HG02798 (cell line): Measurements from ENCODE around the gene SYN1.
"Not testable (repeated sequence)": the region's sequence is repeated elsewhere in the genome, so short reads cannot be mapped to it uniquely, and the experiment has no call there.

Experiments used
- ATAC-seq: cut with Tn5 transposase; IDR thresholded peaks from one replicate; pipeline ENCODE4 v1.9.1; 2021; ENCODE audit warnings: mild to moderate bottlenecking; ENCODE audit not compliant: unreplicated experiment, poor library complexity

Gene SYN1

GRCh38 chrX:47603125-47603524 lies 16.5 kb downstream of the SYN1 start:
- not testable (repeated sequence) for ATAC-seq

GRCh38 chrX:47597222-47597621 lies 22.4 kb downstream of the SYN1 start:
- ATAC-seq: no peak

GRCh38 chrX:47596256-47596655 lies 23.4 kb downstream of the SYN1 start:
- ATAC-seq: no peak

- ATAC-seq: no peak
These were observed 23.9 kb downstream of the SYN1 start for GRCh38 chrX:47595716-47596251.

GRCh38 chrX:47593522-47593921 lies 26.1 kb downstream of the SYN1 start:
- ATAC-seq: no peak

GRCh38 chrX:47590984-47591383 lies 28.7 kb downstream of the SYN1 start:
- no peak for ATAC-seq

- ATAC-seq: no peak
These were observed 31.5 kb downstream of the SYN1 start for GRCh38 chrX:47587906-47588735.

- no peak for ATAC-seq
These were observed 32.4 kb downstream of the SYN1 start for GRCh38 chrX:47587091-47587891.

- ATAC-seq: no peak
These were observed 33.4 kb downstream of the SYN1 start for GRCh38 chrX:47586043-47586787.

GRCh38 chrX:47585273-47585672 lies 34.4 kb downstream of the SYN1 start:
- ATAC-seq: no peak

- ATAC-seq: no peak
These were observed 34.9 kb downstream of the SYN1 start for GRCh38 chrX:47584714-47585113.

- no peak for ATAC-seq
These were observed 36.3 kb downstream of the SYN1 start for GRCh38 chrX:47583240-47583861.

- peak; percentile 90 for ATAC-seq
These were observed 37.7 kb downstream of the SYN1 start, which contains the start of gene TIMP1 for GRCh38 chrX:47581731-47582647. Gene TIMP1, plus strand, starts transcription at chrX:47582436. Its CDS starts 980 bp downstream, at chrX:47583416.

- no peak for ATAC-seq
These were observed 40.1 kb downstream of the SYN1 start for GRCh38 chrX:47579537-47579936.

- no peak for ATAC-seq
These were observed 41.0 kb downstream of the SYN1 start for GRCh38 chrX:47578692-47579091.

GRCh38 chrX:47577901-47578300 lies 41.8 kb downstream of the SYN1 start:
- ATAC-seq: no peak

GRCh38 chrX:47577424-47577823 lies 42.2 kb downstream of the SYN1 start:
- no peak for ATAC-seq

GRCh38 chrX:47576021-47576898 lies 43.4 kb downstream of the SYN1 start:
- ATAC-seq: no peak
